HFF-Myc (cell line): ENCODE measurements around the gene HES4.
"Not testable (repeated sequence)": the region's sequence is repeated elsewhere in the genome, so short reads cannot be mapped to it uniquely, and the experiment has no call there.

Source experiments
- DNase-seq: peaks from one replicate; pipeline ENCODE4 v3.0.0-alpha.2; 2011; ENCODE audit warnings: low read depth; ENCODE audit errors: extremely low read depth
- H3K4me3 ChIP-seq: replicated peaks from 2 replicates; pipeline ENCODE4 v1.5.1; 2011; ENCODE audit warnings: low read depth, mild to moderate bottlenecking, control low read depth, low read length
- TF ChIP-seq, protein P1 (sequence below): IDR thresholded peaks from 2 replicates; pipeline ENCODE4 v1.5.1; 2012; ENCODE audit warnings: mild to moderate bottlenecking, low read depth, low read length, control low read depth; ENCODE audit errors: missing control alignments

HES4 gene

DNA sequence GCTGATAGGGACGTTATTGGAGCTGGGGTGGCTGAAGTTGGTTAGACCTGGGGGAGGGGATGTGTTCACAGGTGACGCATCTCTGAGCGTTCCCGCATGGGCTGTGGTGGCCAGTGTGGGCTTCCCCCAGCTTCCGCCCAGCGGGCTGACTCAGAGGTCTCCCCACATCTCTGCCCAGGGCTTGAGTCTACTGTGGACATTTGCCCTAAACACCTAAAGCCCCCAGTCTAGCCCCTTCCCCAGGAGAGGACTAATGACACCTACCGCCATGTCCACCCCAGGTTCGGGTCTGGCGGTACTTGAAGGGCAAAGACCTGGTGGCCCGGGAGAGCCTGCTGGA, 22.0 kb upstream of the HES4 start:
- no peak for DNase-seq
- peak overlapping the region; percentile 59 for H3K4me3 ChIP-seq
- TF ChIP-seq, protein P1, sequence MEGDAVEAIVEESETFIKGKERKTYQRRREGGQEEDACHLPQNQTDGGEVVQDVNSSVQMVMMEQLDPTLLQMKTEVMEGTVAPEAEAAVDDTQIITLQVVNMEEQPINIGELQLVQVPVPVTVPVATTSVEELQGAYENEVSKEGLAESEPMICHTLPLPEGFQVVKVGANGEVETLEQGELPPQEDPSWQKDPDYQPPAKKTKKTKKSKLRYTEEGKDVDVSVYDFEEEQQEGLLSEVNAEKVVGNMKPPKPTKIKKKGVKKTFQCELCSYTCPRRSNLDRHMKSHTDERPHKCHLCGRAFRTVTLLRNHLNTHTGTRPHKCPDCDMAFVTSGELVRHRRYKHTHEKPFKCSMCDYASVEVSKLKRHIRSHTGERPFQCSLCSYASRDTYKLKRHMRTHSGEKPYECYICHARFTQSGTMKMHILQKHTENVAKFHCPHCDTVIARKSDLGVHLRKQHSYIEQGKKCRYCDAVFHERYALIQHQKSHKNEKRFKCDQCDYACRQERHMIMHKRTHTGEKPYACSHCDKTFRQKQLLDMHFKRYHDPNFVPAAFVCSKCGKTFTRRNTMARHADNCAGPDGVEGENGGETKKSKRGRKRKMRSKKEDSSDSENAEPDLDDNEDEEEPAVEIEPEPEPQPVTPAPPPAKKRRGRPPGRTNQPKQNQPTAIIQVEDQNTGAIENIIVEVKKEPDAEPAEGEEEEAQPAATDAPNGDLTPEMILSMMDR = no peak

DNA sequence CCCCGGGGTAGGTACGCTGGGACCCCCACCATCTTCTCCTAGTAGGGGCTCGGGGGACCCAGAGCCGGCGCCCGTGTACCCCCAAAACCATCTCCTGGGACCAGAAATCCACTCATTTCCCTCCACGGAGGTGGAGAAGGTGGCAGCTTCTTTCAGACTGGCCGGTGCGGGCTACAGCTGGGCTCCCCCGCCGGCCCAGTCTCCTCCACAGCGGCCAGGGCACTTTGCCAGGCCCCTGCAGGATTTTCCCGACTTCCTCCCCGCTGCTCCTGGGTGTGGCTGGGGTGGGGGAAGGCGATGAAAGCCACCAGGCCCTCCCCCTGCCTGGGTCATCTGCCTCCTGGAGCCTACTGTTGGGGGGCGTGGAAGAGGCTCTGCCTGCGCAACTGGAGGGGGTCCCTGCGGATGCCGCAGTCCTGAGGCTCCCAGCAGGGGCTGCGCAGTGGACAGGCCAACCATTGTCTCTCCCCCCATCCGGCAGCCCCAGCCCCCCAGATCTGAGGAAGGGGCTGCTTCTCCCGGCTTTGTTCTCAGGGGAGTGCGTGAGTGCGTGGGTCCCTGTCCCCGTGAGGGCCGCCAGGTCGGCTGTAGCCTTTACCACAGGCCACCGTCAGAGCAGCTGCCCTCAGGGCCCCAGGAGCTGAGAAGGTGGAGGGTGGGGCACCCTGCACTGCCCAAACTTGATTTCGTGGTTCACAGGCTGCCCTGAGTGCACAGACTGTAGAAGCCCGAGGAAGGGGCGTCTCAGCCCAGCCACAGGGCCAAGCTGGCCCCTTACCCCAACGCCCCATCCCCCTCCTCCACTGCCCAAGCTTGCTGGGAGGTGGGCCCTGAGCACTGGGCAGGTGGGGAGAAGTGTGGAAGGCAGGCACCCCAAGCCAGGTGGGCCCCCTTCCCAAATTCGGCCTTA, 21.4 kb upstream of the HES4 start:
- no peak for DNase-seq
- TF ChIP-seq, protein P1 = no peak
- peak overlapping the region; percentile 59 for H3K4me3 ChIP-seq

DNA sequence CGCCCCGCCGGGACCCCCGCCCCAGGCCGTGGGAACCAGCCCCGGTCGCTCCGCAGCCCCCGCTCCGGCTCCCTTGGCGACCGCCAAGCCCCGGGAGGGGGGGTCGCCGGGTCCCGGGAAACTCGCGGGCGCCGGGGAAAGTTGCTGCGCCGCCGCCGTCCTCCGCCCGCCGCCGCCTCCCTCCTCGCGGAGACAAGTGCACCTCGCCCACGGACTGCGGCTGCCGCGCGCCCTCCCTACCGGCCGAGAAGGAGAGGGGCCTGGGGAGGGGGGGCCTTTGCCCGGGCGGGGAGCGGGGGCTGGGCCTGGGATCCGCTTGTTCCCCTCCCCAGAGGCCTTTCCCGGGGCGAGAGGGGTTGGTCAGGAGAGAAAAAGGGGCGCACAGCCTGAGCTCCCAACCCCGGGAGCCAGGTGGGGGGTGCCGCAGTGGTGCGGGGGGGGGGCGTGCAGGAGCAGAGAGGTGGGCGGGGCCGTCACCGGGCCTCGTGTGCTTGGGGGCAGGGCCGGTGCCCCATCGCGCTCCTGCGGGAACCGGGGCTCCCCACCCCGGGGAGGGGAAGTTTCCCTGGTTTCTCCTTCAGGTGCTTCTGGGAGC, 20.6 kb upstream of the HES4 start:
- peak overlapping the region; percentile 59 for H3K4me3 ChIP-seq
- DNase-seq = no peak
- TF ChIP-seq, protein P1 = no peak

DNA sequence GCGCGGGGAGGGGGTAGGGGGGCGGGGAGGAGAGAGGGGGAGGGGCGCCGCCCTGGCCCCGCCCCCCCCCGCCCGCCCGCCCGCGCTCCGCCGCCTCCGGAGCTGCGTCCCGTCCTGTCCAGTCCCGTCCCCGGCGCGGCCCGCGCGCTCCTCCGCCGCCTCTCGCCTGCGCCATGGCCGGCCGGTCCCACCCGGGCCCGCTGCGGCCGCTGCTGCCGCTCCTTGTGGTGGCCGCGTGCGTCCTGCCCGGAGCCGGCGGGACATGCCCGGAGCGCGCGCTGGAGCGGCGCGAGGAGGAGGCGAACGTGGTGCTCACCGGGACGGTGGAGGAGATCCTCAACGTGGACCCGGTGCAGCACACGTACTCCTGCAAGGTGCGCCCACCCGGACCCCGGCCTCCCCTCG, 20.1 kb upstream of the HES4 start, which contains the start of gene AGRN:
AGRN (plus strand) TSS at position 121 of the 405 bp plus-strand sequence; CDS start at position 174, 53 bp downstream.
- peak within 1 kb of the TSS; percentile 59 for H3K4me3 ChIP-seq
- no peak for DNase-seq
- TF ChIP-seq, protein P1 = no peak

DNA sequence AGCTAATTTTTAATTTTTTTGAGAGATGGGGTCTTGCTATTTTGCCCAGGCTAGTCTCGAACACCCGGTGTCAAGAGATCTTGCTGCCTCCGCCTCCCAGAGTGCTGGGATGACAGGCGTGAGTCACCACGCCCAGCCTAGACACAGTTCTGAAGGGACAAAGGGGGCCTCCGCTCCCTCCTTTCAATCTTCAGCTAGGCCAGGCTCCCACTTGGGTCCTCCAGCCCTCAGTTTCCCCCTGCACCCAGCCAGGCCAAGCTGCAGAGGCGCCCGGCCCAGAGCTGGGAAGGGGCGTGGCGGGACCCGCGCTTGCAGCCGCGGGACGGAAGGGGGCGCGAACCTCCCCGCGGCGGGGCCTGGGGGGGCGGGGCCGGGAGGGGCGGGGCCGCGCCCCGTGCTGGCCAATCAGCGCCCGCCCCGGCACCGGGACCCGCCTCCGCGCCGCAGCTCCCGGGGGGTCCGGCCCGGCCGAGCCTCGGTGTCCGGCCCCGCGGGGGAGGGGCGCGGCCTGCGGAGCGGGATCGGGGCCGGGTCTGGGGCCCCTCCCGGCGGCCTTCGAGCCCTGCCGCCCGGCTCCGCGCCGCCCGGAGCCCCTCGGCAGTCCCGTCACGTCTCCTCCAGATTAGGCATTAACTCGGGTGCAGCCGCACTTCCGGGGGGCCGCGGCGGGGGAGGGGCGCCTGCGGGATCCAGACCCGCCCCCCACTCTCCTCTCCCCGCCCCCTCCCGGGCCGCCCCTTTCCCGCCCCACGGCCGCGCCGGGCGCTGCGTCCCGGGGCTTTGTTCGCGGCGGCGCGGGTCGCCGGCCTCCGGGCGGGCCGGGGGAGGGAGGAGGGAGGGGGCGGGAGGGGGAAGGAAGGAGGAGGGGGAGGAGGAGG, 19.5 kb upstream of the HES4 start:
- TF ChIP-seq, protein P1 = peak; percentile 33
- no peak overlapping the region for H3K4me3 ChIP-seq
- no peak for DNase-seq

DNA sequence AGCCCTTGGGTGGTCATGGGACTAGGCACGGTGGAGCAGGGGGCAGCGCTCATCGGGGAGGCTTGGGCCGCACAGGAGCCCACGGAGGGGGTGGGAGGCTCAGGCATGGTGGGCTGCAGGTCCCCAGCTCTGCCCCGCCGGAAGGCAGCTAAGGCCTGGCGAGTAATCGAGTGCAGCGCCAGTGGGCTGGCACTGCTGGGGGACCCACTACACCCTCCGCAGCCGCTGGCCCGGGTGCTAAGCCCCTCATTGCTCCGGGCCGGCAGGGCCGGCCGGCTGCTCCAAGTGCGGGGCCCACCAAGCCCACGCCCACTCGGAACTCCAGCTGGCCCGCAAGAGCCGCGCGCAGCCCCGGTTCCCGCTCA, 18.4 kb upstream of the HES4 start:
- H3K4me3 ChIP-seq, DNase-seq: not testable (repeated sequence)

DNA sequence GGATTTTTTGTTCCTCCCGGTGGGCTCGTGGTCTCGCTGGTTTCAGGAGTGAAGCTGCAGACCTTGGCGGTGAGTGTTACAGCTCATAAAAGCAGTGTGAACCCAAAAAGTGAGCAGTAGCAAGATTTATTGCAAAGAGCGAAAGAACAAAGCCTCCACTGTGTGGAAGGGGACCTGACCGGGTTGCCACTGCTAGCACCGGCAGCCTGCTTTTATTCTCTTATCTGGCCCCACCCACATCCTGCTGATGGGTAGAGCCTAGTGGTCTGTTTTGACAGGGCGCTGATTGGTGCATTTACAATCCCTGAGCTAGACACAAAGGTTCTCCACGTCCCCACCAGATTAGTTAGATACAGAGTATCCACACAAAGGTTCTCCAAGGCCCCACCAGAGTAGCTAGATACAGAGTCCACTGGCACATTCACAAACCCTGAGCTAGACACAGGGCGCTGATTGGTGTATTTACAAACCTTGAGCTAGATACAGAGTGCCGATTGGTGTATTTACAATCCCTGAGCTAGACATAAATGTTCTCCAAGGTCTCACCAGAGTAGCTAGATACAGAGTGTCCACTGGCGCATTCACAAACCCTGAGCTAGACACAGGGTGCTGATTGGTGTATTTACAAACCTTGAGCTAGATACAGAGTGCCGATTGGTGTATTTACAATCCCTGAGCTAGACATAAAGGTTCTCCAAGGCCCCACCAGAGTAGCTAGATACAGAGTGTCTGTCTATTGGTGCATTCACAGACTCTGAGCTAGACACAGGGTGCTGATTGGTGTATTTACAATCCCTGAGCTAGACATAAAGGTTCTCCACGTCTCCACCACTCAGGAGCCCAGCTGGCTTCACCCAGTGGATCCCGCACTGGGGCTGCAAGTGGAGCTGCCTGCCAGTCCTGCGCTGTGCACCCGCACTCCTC, 17.8 kb upstream of the HES4 start:
- DNase-seq, H3K4me3 ChIP-seq: not testable (repeated sequence)
